ENCODE results near the gene TIGIT.

Gene TIGIT

GRCh38 chr3:114293838-114294535 lies at the start of gene TIGIT:
TIGIT (plus strand) TSS chr3:114294028; CDS start chr3:114294062, 34 bp downstream.
- TF ChIP-seq CTCF (IDR thresholded peaks at IDR 0.05; ENCODE audit: insufficient read depth, missing control alignments), result no peak
- FAIRE-seq, result no peak
- DNase-seq (ENCODE audit: insufficient read length, low spot score), result no peak

- no peak for TF ChIP-seq CTCF (IDR thresholded peaks at IDR 0.05; ENCODE audit: insufficient read depth, missing control alignments)
- FAIRE-seq (no peak), DNase-seq (ENCODE audit: insufficient read length, low spot score) (no peak)
These were observed 40.9 kb upstream of the TIGIT start for GRCh38 chr3:114252954-114253353.

- DNase-seq (ENCODE audit: insufficient read length, low spot score) (no peak), FAIRE-seq (no peak)
- TF ChIP-seq CTCF (IDR thresholded peaks at IDR 0.05; ENCODE audit: insufficient read depth, missing control alignments), result no peak
These were observed 40.3 kb upstream of the TIGIT start for GRCh38 chr3:114253505-114253904.

GRCh38 chr3:114259566-114259965 lies 34.3 kb upstream of the TIGIT start:
- DNase-seq (ENCODE audit: insufficient read length, low spot score), result no peak
- no peak for TF ChIP-seq CTCF (IDR thresholded peaks at IDR 0.05; ENCODE audit: insufficient read depth, missing control alignments)
- no peak for FAIRE-seq

GRCh38 chr3:114260152-114260551 lies 33.7 kb upstream of the TIGIT start:
- no peak for FAIRE-seq
- no peak for TF ChIP-seq CTCF (IDR thresholded peaks at IDR 0.05; ENCODE audit: insufficient read depth, missing control alignments)
- DNase-seq (ENCODE audit: insufficient read length, low spot score), result no peak

- DNase-seq (ENCODE audit: insufficient read length, low spot score) (no peak), FAIRE-seq (no peak)
- TF ChIP-seq CTCF (IDR thresholded peaks at IDR 0.05; ENCODE audit: insufficient read depth, missing control alignments), result no peak
These were observed 23.8 kb upstream of the TIGIT start for GRCh38 chr3:114270019-114270418.

- DNase-seq (ENCODE audit: insufficient read length, low spot score) (no peak), FAIRE-seq (no peak)
- TF ChIP-seq CTCF (IDR thresholded peaks at IDR 0.05; ENCODE audit: insufficient read depth, missing control alignments), result no peak
These were observed 21.6 kb upstream of the TIGIT start for GRCh38 chr3:114272271-114272670.
